Cardiac muscle cell (in vitro differentiated cells and primary cell): ENCODE results near the gene COQ2. TPM values are rescaled to one million over a fixed set of nuclear protein-coding genes. Genes with fewer than 3 reads are reported as not detected.
A peak's percentile ranks its signal among the peaks of the same experiment; 100 is the strongest.
"Not testable (repeated sequence)": the region's sequence is repeated elsewhere in the genome, so short reads cannot be mapped to it uniquely, and the experiment has no call there.

ENCODE experiments used
- DNase-seq, 2 donors: peaks; one replicate each; pipeline versions ENCODE4 v3.0.0 to v3.0.0-alpha.2; 2010 to 2017; ENCODE audit warnings: low read depth in 1 of 2, low spot score in 1 of 2
- H3K27ac ChIP-seq: fragments of 200-600 bp; sonication (generic); 2 replicates; pipeline ENCODE4 v1.5.1; 2016
- H3K27me3 ChIP-seq: fragments of 200-600 bp; sonication (generic); 2 replicates; pipeline ENCODE4 v1.6.0; 2016; ENCODE audit warnings: control low read depth
- H3K36me3 ChIP-seq: fragments of 200-600 bp; sonication (generic); 2 replicates; pipeline ENCODE4 v1.5.1; 2016; ENCODE audit warnings: control low read depth
- H3K4me1 ChIP-seq: fragments of 200-600 bp; sonication (generic); 2 replicates; pipeline ENCODE4 v1.8.1; 2017; ENCODE audit warnings: low read depth, mild to moderate bottlenecking, mixed run types
- H3K4me3 ChIP-seq: fragments of 200-600 bp; sonication (generic); 2 replicates; pipeline ENCODE4 v1.5.1; 2016; ENCODE audit warnings: mild to moderate bottlenecking
- H3K9me3 ChIP-seq: fragments of 200-600 bp; sonication (generic); 2 replicates; pipeline ENCODE4 v1.5.1; 2017; ENCODE audit warnings: low read depth, mild to moderate bottlenecking, control low read depth
- polyA plus RNA-seq: library from polyadenylated mRNA; unstranded; fragments of >200 nt; fragmentation: Nextera tagmentation; extraction: Ambion mirVana; gene quantifications from 2 replicates; pipeline ENCODE4 v1.2.1, GENCODE V29; 2016
- total RNA-seq: library from RNA; depleted of rRNA; stranded (reverse); fragments of >200 nt; gene quantifications from 2 replicates; pipeline ENCODE4 v1.2.3, GENCODE V29; 2016
- TF ChIP-seq, protein P1 (sequence below): IDR thresholded peaks from 2 replicates; pipeline ENCODE4 v1.5.1; 2012; ENCODE audit warnings: low read depth, mild to moderate bottlenecking, low read length

Gene COQ2
- total and polyA plus RNA-seq, 2 experiments from 2014 or later, result 6.1 to 20.0 TPM

DNA sequence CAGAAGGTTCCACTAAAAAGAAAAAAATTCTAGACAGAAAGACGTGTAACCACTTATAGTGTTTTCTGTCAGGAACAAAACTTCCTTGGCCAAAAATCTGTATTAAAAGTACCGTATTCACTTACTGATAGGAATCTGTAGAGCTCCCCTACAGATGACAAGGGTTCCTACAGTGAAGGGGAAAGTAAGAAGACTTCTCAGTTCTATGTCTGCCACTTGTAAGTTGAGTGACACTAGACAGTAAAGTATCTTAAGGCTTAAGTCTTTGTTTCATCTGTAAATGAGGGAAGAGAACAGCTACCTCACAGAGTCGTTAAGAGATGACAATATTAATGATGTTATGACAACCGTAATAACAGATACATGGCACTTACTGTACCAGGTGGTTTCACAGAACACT, 3.3 kb downstream of the COQ2 start:
- Histone ChIP-seq H3K27me3 (no peaks in the 10 kb centered on the region), H3K4me3 (no peak overlapping the region), H3K4me1 (no peaks in the 10 kb centered on the region), H3K9me3 (no peaks in the 10 kb centered on the region), H3K27ac (no peak overlapping the region), H3K36me3 (no peaks in the 10 kb centered on the region)
- TF ChIP-seq, protein P1, sequence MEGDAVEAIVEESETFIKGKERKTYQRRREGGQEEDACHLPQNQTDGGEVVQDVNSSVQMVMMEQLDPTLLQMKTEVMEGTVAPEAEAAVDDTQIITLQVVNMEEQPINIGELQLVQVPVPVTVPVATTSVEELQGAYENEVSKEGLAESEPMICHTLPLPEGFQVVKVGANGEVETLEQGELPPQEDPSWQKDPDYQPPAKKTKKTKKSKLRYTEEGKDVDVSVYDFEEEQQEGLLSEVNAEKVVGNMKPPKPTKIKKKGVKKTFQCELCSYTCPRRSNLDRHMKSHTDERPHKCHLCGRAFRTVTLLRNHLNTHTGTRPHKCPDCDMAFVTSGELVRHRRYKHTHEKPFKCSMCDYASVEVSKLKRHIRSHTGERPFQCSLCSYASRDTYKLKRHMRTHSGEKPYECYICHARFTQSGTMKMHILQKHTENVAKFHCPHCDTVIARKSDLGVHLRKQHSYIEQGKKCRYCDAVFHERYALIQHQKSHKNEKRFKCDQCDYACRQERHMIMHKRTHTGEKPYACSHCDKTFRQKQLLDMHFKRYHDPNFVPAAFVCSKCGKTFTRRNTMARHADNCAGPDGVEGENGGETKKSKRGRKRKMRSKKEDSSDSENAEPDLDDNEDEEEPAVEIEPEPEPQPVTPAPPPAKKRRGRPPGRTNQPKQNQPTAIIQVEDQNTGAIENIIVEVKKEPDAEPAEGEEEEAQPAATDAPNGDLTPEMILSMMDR, result no peak
- DNase-seq, result no peak

DNA sequence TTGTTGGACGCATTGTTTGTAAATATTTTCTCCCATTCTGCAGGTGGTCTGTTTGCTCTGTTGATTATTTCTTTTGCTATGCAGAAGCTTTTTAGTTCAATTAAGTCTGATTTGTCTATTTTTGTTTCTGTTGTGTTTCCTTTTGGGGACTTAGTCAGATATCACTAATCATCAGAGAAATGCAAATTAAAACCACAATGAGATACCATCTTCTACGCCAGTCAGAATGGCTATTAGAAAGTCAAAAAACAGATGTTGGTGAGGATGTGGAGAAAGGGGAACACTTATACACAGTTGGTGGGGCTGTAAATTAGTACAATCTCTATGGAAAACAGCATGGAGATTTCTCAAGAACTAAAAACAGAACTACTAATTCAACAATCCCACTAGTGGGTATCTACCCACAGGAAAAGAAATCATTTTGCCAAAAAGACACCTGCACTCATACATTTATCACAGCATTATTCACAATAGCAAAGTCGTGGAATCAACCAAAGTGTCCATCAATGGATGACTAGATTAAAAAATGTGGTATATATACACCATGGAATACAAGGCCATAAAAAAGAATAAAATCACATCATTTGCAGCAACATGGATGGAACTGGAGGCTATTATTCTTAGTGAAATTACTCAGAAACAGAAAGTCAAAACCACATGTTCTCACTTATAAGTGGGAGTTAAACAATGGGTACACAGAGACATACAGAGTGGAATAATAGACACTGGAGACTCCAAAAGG, 8.1 kb downstream of the COQ2 start:
- DNase-seq, result no peak
- no peak overlapping the region for H3K27ac ChIP-seq
- TF ChIP-seq, protein P1, result no peak
- no peak overlapping the region for H3K4me3 ChIP-seq
- H3K27me3 ChIP-seq, result no peaks in the 10 kb centered on the region
- no peaks in the 10 kb centered on the region for H3K4me1 ChIP-seq
- no peaks in the 10 kb centered on the region for H3K36me3 ChIP-seq
- H3K9me3 ChIP-seq, result no peaks in the 10 kb centered on the region

DNA sequence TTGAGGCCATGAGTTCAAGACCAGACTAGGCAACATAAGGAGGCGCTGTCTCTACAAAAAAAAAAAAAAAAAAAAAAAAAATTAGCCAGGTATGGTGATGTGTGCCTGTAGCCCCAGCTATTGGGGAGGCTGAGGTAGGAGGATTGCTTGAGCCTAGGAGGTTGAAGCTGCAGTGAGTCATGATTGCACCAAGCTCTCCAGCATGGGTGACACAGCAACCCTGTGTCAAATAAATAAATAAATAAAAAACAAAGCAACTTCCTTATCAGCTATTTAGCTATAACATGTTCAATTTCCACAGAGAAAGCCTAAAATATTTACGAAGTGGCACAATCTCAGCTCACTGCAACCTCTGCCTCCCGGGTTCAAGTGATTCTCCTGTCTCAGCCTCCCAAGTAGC, 10.7 kb downstream of the COQ2 start:
- not testable (repeated sequence) for H3K4me3 ChIP-seq, H3K4me1 ChIP-seq, H3K36me3 ChIP-seq, H3K9me3 ChIP-seq, H3K27ac ChIP-seq, DNase-seq, H3K27me3 ChIP-seq

DNA sequence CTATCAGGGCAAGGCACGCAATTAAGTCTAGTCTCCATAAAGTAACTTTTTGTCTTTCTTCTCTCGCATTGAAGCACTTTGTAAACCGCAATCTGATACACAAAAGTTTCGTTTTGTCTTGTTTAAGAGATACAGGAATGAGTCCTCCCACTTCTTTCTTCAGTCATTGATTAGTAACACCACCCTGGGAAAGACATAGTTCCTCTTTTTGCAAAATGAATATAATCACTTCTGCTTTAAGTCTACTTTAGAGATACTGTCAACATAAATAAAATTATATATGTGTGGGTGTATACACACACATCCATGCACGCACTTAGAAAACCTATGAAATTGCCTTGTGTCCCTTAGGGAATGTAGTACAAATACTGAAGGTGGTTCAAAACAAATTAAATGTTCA, 11.7 kb downstream of the COQ2 start:
- Histone ChIP-seq H3K27me3 (no peaks in the 10 kb centered on the region), H3K4me1 (no peaks in the 10 kb centered on the region), H3K9me3 (no peaks in the 10 kb centered on the region), H3K27ac (no peak overlapping the region), H3K4me3 (no peak overlapping the region), H3K36me3 (peaks cover 2% of the 10 kb centered on the region)
- TF ChIP-seq, protein P1, result no peak
- no peak for DNase-seq

DNA sequence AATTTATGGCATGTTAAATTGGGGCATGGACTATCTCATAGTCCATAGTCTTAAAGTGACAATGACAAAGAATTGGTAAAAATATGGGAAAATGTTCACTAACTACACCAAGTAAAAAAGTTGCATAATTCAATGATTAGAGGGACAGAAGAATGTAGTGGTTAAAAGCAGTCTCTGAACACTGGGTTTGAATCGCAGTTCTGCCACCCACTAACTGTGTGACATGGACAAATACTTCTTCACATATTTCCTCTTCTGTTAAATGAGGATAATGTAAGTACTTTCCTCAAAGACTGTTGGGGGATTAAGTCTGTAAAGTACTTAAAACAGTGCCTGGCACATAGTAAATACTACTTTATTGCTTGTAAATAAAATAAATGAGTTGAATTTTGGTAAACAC, 15.3 kb downstream of the COQ2 start:
- no peaks in the 10 kb centered on the region for H3K4me1 ChIP-seq
- no peak overlapping the region for H3K4me3 ChIP-seq
- H3K36me3 ChIP-seq, result peaks cover 2% of the 10 kb centered on the region
- TF ChIP-seq, protein P1, result no peak
- no peaks in the 10 kb centered on the region for H3K27me3 ChIP-seq
- H3K9me3 ChIP-seq, result no peaks in the 10 kb centered on the region
- no peak overlapping the region for H3K27ac ChIP-seq
- DNase-seq, result peak in 1 of 2 donors; percentile 52

DNA sequence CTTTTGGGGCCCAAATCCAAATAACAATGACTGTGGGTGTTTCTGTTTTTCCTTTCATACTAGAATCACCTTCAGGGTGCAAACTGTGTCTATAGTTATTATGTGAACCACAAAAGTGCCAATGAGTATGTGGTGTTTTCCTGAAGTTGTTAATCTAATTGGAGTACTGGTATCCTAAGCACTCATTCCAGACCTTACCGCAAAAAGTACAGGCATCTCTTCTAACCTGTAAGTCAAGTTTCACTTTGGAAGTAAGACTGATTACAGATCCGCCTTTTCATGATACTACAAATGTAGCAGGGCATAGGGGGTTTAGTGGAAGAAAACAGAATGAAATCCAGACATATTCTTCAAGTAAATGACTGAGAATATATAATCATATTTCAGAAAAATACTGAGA, 16.1 kb downstream of the COQ2 start:
- Histone ChIP-seq H3K4me3 (no peak overlapping the region), H3K27ac (no peak overlapping the region), H3K36me3 (peaks cover 2% of the 10 kb centered on the region), H3K9me3 (no peaks in the 10 kb centered on the region), H3K4me1 (no peaks in the 10 kb centered on the region), H3K27me3 (no peaks in the 10 kb centered on the region)
- TF ChIP-seq, protein P1, result no peak
- DNase-seq, result no peak
